HG02759 (cell line): Measurements from ENCODE around the gene GPR12.

Source experiments
- ATAC-seq: cut with Tn5 transposase; IDR thresholded peaks from one replicate; pipeline ENCODE4 v1.9.1; 2021; ENCODE audit warnings: mild to moderate bottlenecking, moderate library complexity; ENCODE audit not compliant: unreplicated experiment

Gene GPR12

GRCh38 chr13:26707122-26708006, 53.2 kb downstream of the GPR12 start:
- no peak for ATAC-seq

GRCh38 chr13:26706381-26706780, 54.2 kb downstream of the GPR12 start:
- no peak for ATAC-seq

GRCh38 chr13:26705536-26705935, 55.0 kb downstream of the GPR12 start:
- no peak for ATAC-seq
